Measurements from ENCODE around the gene LSM14A.

DNA sequence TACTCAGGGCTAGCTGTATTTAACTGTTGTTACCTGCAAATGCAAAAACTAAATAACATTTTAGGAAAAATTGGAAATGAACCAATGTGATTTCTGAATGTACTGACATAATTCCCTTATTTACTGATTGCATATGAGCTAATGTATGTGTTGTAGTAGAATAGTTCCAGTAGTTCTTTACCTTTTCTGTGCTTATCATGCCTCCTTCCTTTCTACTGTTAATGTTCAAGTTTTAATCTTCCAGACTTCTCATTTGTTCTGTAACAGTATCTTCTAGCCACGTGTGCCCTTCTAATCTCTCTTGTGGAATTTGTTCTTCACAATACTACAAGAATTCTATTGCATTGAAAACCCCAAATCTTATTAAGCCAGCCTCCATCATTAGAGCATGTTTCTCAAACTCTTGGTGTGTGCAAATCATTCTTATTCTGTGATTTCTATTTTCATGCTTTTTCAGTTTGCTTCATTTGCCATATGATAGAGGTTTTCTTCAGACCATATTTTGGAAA, 17.7 kb downstream of the LSM14A start:
- no peak for TF ChIP-seq ZNF138 (tag by site-specific recombination; IDR thresholded peaks at IDR 0.05; ENCODE audit: borderline replicate concordance)
- TF ChIP-seq KLF16 (tag by site-specific recombination; IDR thresholded peaks at IDR 0.05), result no peak
- TF ChIP-seq, protein P1, sequence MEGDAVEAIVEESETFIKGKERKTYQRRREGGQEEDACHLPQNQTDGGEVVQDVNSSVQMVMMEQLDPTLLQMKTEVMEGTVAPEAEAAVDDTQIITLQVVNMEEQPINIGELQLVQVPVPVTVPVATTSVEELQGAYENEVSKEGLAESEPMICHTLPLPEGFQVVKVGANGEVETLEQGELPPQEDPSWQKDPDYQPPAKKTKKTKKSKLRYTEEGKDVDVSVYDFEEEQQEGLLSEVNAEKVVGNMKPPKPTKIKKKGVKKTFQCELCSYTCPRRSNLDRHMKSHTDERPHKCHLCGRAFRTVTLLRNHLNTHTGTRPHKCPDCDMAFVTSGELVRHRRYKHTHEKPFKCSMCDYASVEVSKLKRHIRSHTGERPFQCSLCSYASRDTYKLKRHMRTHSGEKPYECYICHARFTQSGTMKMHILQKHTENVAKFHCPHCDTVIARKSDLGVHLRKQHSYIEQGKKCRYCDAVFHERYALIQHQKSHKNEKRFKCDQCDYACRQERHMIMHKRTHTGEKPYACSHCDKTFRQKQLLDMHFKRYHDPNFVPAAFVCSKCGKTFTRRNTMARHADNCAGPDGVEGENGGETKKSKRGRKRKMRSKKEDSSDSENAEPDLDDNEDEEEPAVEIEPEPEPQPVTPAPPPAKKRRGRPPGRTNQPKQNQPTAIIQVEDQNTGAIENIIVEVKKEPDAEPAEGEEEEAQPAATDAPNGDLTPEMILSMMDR (tag by site-specific recombination; IDR thresholded peaks at IDR 0.05), result no peak
- TF ChIP-seq, protein P2, sequence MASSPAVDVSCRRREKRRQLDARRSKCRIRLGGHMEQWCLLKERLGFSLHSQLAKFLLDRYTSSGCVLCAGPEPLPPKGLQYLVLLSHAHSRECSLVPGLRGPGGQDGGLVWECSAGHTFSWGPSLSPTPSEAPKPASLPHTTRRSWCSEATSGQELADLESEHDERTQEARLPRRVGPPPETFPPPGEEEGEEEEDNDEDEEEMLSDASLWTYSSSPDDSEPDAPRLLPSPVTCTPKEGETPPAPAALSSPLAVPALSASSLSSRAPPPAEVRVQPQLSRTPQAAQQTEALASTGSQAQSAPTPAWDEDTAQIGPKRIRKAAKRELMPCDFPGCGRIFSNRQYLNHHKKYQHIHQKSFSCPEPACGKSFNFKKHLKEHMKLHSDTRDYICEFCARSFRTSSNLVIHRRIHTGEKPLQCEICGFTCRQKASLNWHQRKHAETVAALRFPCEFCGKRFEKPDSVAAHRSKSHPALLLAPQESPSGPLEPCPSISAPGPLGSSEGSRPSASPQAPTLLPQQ (tag by site-specific recombination; IDR thresholded peaks at IDR 0.05), result no peak
- TF ChIP-seq, protein P3, sequence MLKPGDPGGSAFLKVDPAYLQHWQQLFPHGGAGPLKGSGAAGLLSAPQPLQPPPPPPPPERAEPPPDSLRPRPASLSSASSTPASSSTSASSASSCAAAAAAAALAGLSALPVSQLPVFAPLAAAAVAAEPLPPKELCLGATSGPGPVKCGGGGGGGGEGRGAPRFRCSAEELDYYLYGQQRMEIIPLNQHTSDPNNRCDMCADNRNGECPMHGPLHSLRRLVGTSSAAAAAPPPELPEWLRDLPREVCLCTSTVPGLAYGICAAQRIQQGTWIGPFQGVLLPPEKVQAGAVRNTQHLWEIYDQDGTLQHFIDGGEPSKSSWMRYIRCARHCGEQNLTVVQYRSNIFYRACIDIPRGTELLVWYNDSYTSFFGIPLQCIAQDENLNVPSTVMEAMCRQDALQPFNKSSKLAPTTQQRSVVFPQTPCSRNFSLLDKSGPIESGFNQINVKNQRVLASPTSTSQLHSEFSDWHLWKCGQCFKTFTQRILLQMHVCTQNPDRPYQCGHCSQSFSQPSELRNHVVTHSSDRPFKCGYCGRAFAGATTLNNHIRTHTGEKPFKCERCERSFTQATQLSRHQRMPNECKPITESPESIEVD (tag by site-specific recombination; IDR thresholded peaks at IDR 0.05), result peak; percentile 73
- TF ChIP-seq ZNF776 (tag by site-specific recombination; IDR thresholded peaks at IDR 0.05; ENCODE audit: borderline replicate concordance), result no peak
- TF ChIP-seq ZNF350 (tag by site-specific recombination; IDR thresholded peaks at IDR 0.05), result no peak
- no peak for TF ChIP-seq ZNF48 (tag by site-specific recombination; IDR thresholded peaks at IDR 0.05)
- TF ChIP-seq, protein P4, sequence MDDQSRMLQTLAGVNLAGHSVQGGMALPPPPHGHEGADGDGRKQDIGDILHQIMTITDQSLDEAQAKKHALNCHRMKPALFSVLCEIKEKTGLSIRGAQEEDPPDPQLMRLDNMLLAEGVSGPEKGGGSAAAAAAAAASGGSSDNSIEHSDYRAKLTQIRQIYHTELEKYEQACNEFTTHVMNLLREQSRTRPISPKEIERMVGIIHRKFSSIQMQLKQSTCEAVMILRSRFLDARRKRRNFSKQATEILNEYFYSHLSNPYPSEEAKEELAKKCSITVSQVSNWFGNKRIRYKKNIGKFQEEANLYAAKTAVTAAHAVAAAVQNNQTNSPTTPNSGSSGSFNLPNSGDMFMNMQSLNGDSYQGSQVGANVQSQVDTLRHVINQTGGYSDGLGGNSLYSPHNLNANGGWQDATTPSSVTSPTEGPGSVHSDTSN (CRISPR knock-in tag; IDR thresholded peaks at IDR 0.05), result no peak
- TF ChIP-seq TCF7L2 (IDR thresholded peaks at IDR 0.05; ENCODE audit: borderline replicate concordance, low read depth, low read length), result no peak
- TF ChIP-seq MZF1 (tag by site-specific recombination; IDR thresholded peaks at IDR 0.05; ENCODE audit: borderline replicate concordance), result no peak
- TF ChIP-seq, protein P5, sequence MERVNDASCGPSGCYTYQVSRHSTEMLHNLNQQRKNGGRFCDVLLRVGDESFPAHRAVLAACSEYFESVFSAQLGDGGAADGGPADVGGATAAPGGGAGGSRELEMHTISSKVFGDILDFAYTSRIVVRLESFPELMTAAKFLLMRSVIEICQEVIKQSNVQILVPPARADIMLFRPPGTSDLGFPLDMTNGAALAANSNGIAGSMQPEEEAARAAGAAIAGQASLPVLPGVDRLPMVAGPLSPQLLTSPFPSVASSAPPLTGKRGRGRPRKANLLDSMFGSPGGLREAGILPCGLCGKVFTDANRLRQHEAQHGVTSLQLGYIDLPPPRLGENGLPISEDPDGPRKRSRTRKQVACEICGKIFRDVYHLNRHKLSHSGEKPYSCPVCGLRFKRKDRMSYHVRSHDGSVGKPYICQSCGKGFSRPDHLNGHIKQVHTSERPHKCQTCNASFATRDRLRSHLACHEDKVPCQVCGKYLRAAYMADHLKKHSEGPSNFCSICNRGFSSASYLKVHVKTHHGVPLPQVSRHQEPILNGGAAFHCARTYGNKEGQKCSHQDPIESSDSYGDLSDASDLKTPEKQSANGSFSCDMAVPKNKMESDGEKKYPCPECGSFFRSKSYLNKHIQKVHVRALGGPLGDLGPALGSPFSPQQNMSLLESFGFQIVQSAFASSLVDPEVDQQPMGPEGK (tag by site-specific recombination; IDR thresholded peaks at IDR 0.05), result no peak
- TF ChIP-seq, protein P6, sequence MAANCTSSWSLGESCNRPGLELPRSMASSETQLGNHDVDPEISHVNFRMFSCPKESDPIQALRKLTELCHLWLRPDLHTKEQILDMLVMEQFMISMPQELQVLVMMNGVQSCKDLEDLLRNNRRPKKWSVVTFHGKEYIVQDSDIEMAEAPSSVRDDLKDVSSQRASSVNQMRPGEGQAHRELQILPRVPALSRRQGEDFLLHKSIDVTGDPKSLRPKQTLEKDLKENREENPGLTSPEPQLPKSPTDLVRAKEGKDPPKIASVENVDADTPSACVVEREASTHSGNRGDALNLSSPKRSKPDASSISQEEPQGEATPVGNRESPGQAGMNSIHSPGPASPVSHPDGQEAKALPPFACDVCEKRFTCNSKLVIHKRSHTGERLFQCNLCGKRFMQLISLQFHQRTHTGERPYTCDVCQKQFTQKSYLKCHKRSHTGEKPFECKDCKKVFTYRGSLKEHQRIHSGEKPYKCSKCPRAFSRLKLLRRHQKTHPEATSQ (tag by site-specific recombination; IDR thresholded peaks at IDR 0.05), result no peak
- TF ChIP-seq, protein P7, sequence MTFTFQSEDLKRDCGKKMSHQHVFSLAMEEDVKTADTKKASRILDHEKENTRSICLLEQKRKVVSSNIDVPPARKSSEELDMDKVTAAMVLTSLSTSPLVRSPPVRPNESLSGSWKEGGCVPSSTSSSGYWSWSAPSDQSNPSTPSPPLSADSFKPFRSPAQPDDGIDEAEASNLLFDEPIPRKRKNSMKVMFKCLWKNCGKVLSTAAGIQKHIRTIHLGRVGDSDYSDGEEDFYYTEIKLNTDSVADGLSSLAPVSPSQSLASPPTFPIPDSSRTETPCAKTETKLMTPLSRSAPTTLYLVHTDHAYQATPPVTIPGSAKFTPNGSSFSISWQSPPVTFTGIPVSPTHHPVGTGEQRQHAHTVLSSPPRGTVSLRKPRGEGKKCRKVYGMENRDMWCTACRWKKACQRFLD (tag by site-specific recombination; IDR thresholded peaks at IDR 0.05), result no peak
